Measurements from ENCODE around the gene PKMYT1.

The PKMYT1 gene

DNA sequence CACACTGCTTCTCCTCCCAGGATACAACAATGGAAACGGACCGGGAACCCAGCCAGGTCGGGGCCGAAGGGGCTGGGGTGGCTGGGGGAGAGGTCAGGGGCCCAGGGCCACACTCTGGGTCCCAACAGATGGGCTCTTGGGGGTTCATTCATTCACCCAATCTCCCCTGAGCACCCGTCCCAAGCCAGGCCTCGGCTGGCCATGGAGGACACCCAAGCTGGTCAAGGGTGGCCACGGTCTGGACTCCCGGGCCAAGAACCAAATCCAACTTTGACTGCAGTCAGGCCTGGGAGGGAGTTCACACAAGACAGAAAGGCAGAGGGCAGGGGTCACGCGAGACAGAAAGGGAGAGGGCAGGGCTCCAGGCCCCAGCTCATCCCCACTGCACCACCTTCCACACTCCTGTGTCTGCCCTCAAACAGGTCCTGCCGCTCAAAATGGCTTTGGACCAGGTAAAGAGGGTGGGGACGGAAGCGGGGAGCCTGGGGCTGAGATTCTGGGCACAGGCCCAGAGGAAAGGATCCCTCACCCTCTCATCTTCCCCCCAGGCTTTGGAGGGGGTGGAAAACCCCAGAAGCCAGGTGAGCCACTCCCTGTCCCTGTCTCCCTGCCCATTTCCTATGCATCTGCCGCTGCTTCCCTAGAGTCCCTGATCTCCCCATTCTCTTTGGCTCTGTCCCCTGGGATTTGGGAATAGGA lies 12.3 kb upstream of the PKMYT1 start:
- no peak for DNase-seq
- Histone ChIP-seq H3K27me3 (replicated peaks) (peaks cover 2% of the 10 kb centered on the region), H3K4me3 (ENCODE audit: low read depth, low read length) (no peak overlapping the region), H3K27ac (no peak overlapping the region), H3K36me3 (replicated peaks) (no peaks in the 10 kb centered on the region)
- TF ChIP-seq, protein P1, sequence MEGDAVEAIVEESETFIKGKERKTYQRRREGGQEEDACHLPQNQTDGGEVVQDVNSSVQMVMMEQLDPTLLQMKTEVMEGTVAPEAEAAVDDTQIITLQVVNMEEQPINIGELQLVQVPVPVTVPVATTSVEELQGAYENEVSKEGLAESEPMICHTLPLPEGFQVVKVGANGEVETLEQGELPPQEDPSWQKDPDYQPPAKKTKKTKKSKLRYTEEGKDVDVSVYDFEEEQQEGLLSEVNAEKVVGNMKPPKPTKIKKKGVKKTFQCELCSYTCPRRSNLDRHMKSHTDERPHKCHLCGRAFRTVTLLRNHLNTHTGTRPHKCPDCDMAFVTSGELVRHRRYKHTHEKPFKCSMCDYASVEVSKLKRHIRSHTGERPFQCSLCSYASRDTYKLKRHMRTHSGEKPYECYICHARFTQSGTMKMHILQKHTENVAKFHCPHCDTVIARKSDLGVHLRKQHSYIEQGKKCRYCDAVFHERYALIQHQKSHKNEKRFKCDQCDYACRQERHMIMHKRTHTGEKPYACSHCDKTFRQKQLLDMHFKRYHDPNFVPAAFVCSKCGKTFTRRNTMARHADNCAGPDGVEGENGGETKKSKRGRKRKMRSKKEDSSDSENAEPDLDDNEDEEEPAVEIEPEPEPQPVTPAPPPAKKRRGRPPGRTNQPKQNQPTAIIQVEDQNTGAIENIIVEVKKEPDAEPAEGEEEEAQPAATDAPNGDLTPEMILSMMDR (IDR thresholded peaks at IDR 0.05; ENCODE audit: low read depth, low read length, missing control alignments) = no peak
- in situ Hi-C loops (cut with HindIII; ENCODE audit: low pct_ligation_motif_present, low sequenced_read_pairs) = no loop called here

DNA sequence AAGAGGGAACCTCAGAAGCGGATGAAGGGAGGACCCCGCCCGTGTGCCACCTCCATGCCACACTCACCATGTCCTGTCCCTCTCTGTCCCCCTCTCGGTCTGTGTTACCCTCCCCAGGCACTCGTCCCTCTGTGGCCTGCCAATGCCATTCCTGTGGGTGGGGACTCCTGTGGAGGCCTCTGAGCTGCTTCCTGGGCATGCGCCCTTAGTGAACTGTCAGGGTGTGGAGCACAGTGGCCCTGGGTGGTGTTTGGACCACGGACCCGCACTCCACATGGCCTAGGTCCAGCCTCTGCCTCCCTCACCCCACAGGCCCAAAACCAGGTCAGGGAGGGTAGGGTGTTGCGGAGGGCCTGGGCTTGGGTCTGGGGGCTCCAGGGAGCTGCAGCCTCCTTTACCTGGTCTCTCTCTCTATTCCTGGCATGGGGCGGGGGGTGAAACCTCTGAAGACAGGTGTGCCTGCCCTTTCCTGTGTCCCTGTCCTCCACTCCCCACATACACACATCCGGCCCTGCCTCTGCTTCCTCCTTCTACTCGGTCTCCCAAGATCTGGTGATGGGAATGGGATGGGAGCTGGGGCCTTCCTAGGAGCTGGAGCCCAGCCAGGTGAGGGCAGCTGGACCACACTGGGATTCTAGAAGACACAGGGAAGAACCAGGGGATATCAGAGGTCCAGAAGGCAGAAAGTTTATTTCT lies 11.5 kb upstream of the PKMYT1 start:
- in situ Hi-C loops (cut with HindIII; ENCODE audit: low pct_ligation_motif_present, low sequenced_read_pairs) = no loop called here
- Histone ChIP-seq H3K4me3 (ENCODE audit: low read depth, low read length) (no peak overlapping the region), H3K27me3 (replicated peaks) (peaks cover 2% of the 10 kb centered on the region), H3K27ac (no peak overlapping the region), H3K36me3 (replicated peaks) (no peaks in the 10 kb centered on the region)
- no peak for DNase-seq
- TF ChIP-seq, protein P1 (IDR thresholded peaks at IDR 0.05; ENCODE audit: low read depth, low read length, missing control alignments) = no peak

DNA sequence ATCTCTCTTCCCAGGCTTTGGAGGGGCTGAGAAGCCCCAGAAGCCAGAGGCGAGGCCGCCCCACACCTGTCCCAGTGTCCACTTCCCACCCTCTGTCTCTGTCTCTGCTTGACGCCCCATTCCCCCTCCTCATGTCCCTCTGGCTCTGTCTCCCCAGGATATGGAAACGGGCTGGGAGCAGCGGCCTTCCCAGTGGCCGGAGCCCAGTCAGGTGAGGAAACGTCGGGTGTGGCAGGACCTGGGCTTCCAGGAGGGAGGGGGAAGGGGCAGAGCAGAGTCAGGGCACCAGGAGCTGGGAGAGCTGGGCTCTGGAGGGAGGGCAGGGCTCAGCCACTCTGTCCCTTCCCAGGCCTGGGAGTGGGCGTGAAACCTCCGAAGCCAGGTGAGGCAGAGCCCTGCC lies 10.6 kb upstream of the PKMYT1 start:
- no peak for DNase-seq
- H3K4me3 ChIP-seq (ENCODE audit: low read depth, low read length) = no peak overlapping the region
- in situ Hi-C loops (cut with HindIII; ENCODE audit: low pct_ligation_motif_present, low sequenced_read_pairs) = no loop called here
- H3K27ac ChIP-seq = no peak overlapping the region
- H3K27me3 ChIP-seq (replicated peaks) = peaks cover 2% of the 10 kb centered on the region
- TF ChIP-seq, protein P1 (IDR thresholded peaks at IDR 0.05; ENCODE audit: low read depth, low read length, missing control alignments) = no peak
- H3K36me3 ChIP-seq (replicated peaks) = no peaks in the 10 kb centered on the region

DNA sequence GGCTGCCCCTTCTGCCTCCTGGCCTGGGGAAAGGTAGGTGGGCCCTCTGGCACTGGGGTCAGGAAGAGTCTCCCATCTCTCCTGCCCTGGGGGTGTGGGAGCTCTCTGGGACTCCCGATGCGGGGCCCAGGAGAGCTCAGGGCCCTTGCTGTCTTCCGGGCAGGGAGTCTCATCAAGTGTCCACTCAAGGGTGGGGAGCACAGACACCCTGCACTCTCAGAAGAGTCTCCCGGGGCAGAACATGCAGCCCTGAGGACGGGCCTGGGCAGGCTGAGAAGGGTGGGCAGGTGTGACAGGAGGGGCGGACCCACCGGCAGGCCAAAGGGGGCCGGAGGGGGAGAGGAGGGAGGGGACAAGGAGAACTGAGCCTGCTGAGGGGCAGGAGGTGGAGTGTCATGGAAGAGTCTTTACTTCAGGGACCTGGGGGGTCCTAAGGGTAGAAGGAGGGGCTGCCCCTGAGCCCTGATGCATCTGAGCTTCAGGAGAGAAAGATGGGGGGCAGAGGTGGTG lies 8.4 kb upstream of the PKMYT1 start:
- H3K36me3 ChIP-seq (replicated peaks) = no peaks in the 10 kb centered on the region
- peaks cover 2% of the 10 kb centered on the region for H3K27me3 ChIP-seq (replicated peaks)
- no peak overlapping the region for H3K4me3 ChIP-seq (ENCODE audit: low read depth, low read length)
- no peak for DNase-seq
- in situ Hi-C loops (cut with HindIII; ENCODE audit: low pct_ligation_motif_present, low sequenced_read_pairs) = no loop called here
- TF ChIP-seq, protein P1 (IDR thresholded peaks at IDR 0.05; ENCODE audit: low read depth, low read length, missing control alignments) = no peak
- no peak overlapping the region for H3K27ac ChIP-seq

DNA sequence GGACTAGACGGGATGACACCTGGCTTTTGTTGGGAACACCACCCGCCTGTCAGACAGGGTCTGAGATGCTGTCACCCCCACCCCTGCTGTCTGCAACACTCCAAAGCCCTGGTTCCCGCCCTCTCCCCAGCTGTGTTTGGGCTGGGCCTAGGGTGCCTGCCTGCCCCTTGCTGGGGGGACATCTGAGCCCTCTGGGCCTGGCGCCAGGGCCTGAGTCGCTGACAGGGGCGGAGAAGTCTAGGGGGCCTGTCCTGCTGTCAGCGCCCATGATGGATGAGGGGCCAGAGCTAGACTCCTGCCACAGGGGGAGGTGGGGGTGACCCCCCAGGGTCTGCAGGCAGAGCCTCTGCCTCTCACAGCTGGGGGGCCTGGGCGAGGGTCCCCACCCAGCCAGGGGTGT lies 7.6 kb upstream of the PKMYT1 start:
- DNase-seq = no peak
- H3K27ac ChIP-seq = no peak overlapping the region
- in situ Hi-C loops (cut with HindIII; ENCODE audit: low pct_ligation_motif_present, low sequenced_read_pairs) = no loop called here
- H3K36me3 ChIP-seq (replicated peaks) = no peaks in the 10 kb centered on the region
- no peak overlapping the region for H3K4me3 ChIP-seq (ENCODE audit: low read depth, low read length)
- TF ChIP-seq, protein P1 (IDR thresholded peaks at IDR 0.05; ENCODE audit: low read depth, low read length, missing control alignments) = no peak
- H3K27me3 ChIP-seq (replicated peaks) = peaks cover 2% of the 10 kb centered on the region
